ENCODE results near the gene EMP2. TPM values are rescaled to one million over a fixed set of nuclear protein-coding genes. Genes with fewer than 3 reads are reported as not detected.

The EMP2 gene
- polyA plus RNA-seq, 6 donors from 2014 or later = 0.26 to 0.74 TPM; not detected in 4

DNA sequence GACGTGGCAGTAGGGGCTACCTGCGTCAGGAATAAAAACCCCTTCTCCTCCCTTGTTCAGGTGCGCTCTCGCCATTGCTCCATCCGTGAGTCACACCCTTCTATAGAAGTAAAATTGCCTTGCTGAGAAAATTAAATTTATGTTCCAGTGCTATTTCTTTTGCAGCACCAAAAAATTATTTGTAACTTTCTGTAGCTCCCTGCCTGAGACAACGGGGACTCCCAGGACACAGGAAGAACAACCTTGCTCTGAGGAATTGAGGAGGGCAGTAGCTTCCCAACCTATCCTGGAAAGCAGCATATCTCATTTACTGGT lies 85.4 kb downstream of the EMP2 start:
- H3K9me3 Mint-ChIP-seq = peaks cover 0 to 34% (median 27%) of the 10 kb centered on the region in 7 donors
- H3K4me1 Mint-ChIP-seq = peaks cover 0 to 3% (median 0%) of the 10 kb centered on the region in 3 donors
- DNase-seq = no peak
- ATAC-seq (ENCODE audit: low read depth in 2 of 2) = no peak
- no peaks in the 10 kb centered on the region for H3K27me3 Mint-ChIP-seq
- peaks cover 0 to 15% of the 10 kb centered on the region in 2 donors for H3K36me3 Mint-ChIP-seq
- H3K4me3 Mint-ChIP-seq = no peak overlapping the region
- H3K27ac Mint-ChIP-seq = peak overlapping the region in 1 of 6 donors; percentile 90

DNA sequence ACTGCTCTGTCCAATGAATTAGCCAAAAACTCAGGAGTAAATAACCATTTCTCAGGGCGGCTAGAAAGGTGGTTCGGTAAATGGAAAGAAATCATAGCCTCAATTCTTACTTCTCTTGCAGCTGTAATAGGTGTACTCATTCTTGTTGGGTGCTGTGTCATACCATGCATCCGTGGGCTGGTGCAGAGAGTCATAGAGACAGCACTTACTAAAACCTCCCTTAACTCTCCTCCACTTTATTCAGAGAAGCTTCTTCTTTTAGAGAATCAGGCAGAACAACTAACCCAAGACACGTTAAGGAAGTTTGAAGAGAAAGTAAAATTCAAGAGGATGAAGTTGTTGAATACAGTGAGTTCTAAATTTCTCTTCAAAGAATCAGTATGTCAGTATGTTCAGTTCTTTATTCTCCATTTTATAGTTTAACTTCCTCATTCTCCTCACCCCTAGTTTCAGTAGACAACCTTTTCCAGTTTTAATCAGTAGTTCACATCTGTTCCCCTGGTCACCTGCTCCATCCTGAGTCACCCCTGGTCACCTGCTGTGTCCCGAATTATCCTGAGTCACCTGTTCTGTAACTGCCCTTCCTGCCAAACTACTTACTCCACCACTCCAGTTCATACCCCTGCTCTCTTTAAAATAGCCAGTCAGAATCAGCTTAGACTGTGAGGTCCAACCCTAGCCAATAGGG lies 85.9 kb downstream of the EMP2 start:
- ATAC-seq (ENCODE audit: low read depth in 2 of 2) (no peak), DNase-seq (no peak)
- peak overlapping the region in 3 of 6 donors; percentile 34 to 90 (median 60) for H3K27ac Mint-ChIP-seq
- peaks cover 0 to 34% (median 27%) of the 10 kb centered on the region in 7 donors for H3K9me3 Mint-ChIP-seq
- no peaks in the 10 kb centered on the region for H3K27me3 Mint-ChIP-seq
- no peak overlapping the region for H3K4me3 Mint-ChIP-seq
- H3K4me1 Mint-ChIP-seq = peaks cover 0 to 3% (median 0%) of the 10 kb centered on the region in 3 donors
- H3K36me3 Mint-ChIP-seq = peaks cover 0 to 15% of the 10 kb centered on the region in 2 donors

DNA sequence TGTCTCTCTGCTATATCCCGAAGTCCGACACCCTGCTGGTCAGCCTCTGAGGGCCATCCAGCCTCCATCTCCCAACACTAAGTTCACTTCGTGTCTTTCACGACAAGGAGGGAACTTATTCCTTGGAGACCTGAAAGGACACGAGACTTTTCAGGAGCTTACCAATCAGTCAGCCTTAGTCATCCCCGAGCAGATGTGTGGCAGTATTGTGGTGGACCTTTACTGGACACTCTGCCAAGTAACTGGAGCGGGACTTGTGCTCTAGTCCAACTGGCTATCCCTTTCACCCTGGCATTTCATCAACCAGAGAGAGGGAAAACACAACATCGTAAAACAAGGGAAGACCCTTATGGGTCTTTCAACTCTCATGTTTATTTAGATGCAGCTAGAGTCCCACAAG lies 87.1 kb downstream of the EMP2 start:
- DNase-seq (no peak), ATAC-seq (ENCODE audit: low read depth in 2 of 2) (no peak)
- Mint-ChIP-seq H3K27ac (no peak overlapping the region), H3K9me3 (peaks cover 0 to 34% (median 27%) of the 10 kb centered on the region in 7 donors), H3K4me1 (peaks cover 0 to 3% (median 0%) of the 10 kb centered on the region in 3 donors), H3K4me3 (no peak overlapping the region), H3K36me3 (peaks cover 0 to 15% of the 10 kb centered on the region in 2 donors), H3K27me3 (no peaks in the 10 kb centered on the region)

DNA sequence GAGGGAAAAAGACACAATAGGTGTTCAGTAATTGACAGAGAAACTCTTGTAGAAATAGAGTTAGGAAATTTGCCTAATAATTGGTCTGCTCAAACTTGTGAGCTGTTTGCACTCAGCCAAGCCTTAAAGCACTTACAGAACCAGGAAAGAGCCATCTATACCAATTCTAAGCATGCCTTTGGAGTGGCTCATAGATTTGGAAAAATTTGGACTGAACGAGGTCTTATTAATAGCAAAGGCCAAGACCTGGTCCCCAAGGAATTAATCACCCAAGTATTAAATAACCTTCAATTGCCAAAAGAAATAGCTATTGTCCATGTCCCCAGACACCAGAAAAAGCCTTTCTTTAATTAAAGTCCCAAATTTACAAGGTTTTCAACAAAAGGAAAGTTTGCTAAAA lies 90.3 kb downstream of the EMP2 start:
- DNase-seq (no peak), ATAC-seq (ENCODE audit: low read depth in 2 of 2) (no peak)
- H3K36me3 Mint-ChIP-seq = peaks cover 14 to 19% of the 10 kb centered on the region in 2 donors
- H3K4me1 Mint-ChIP-seq = peaks cover 7 to 12% (median 10%) of the 10 kb centered on the region in 3 donors
- no peaks in the 10 kb centered on the region for H3K27me3 Mint-ChIP-seq
- H3K9me3 Mint-ChIP-seq = peaks cover 6 to 46% (median 32%) of the 10 kb centered on the region in 7 donors
- no peak overlapping the region for H3K4me3 Mint-ChIP-seq
- no peak overlapping the region for H3K27ac Mint-ChIP-seq

DNA sequence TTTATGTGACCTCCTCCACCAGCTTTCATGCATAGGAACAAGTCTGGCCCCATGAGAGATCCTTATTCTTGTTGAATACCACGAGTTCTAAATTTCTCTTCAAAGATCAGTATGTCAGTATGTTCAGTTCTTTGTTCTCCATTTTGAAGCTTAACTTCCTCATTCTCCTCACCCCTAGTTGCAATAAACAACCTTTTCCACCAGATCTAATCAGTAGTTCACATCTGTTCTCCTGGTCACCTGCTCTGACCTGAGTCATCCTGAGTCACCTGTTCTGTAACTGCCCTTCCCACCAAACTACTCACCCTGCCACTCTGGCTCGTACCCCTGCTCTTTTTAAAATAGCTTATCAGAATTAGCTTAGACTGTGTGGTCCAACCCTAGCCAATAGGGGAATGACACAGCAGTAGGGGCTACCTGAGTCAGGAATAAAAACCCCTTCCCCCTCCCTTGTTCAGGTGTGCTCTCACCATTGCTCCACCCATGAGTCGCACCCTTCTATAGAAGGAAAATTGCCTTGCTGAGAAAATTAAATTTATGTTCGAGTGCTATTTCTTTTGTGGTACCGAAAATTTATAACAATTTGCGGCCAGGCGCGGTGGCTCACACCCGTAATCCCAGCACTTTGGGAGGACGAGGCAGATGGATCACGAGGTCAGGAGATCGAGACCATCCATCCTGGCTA lies 94.6 kb downstream of the EMP2 start:
- H3K4me1 Mint-ChIP-seq = peaks cover 7 to 13% (median 11%) of the 10 kb centered on the region in 3 donors
- DNase-seq (no peak), ATAC-seq (ENCODE audit: low read depth in 2 of 2) (peak; percentile 41 to 64)
- H3K27ac Mint-ChIP-seq = peak overlapping the region in 5 of 6 donors; percentile 23 to 86 (median 30)
- H3K4me3 Mint-ChIP-seq = peak overlapping the region in 4 of 8 donors; percentile 3 to 67 (median 12)
- H3K9me3 Mint-ChIP-seq = peaks cover 6 to 38% (median 24%) of the 10 kb centered on the region in 7 donors
- H3K36me3 Mint-ChIP-seq = peaks cover 16 to 39% of the 10 kb centered on the region in 2 donors
- no peaks in the 10 kb centered on the region for H3K27me3 Mint-ChIP-seq

DNA sequence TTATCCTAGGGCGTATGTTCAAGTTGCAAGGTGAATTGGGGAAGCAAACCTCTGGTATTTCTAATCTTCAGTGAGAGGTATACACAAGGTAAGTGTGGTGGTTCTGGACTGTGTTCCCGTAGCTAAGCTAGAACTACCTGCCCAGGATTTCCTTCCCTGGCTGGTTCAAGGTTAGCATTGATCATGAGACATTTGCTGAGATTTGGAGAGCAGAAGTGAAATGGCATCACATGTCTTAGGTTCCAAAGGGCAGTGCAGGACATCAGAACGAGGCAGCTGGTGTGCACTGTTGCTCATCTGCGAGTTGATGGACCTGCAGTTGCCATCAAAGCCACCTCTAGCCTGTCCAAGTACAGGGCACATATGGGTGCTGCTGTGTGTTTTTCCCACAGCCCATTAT lies 95.2 kb downstream of the EMP2 start:
- ATAC-seq (ENCODE audit: low read depth in 2 of 2) (no peak), DNase-seq (no peak)
- peaks cover 6 to 38% (median 24%) of the 10 kb centered on the region in 7 donors for H3K9me3 Mint-ChIP-seq
- peaks cover 7 to 13% (median 11%) of the 10 kb centered on the region in 3 donors for H3K4me1 Mint-ChIP-seq
- H3K4me3 Mint-ChIP-seq = peak overlapping the region in 1 of 8 donors; percentile 15
- peaks cover 16 to 39% of the 10 kb centered on the region in 2 donors for H3K36me3 Mint-ChIP-seq
- H3K27ac Mint-ChIP-seq = peak overlapping the region in 2 of 6 donors; percentile 34 to 58
- no peaks in the 10 kb centered on the region for H3K27me3 Mint-ChIP-seq

DNA sequence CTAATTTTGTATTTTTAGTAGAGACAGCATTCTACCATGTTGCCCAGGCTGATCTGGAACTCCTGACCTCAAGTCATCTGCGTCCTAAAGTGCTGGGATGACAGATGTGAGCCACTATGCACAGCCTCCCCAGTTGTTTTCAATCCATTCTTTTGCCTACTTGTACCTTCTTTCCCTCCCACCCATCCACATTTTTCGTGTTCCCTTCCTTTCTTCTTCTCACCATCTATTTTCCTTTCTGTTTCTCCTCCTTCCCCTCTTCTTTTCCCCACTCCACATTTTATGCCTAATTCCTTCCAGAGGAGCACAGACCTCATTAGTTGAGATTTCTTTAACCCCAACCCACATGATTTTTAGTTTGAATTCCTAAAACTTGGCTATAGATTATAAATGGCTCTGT lies 100.2 kb downstream of the EMP2 start:
- DNase-seq = no peak
- Mint-ChIP-seq H3K27me3 (no peaks in the 10 kb centered on the region), H3K4me3 (peak overlapping the region in 1 of 8 donors; percentile 26), H3K27ac (peak overlapping the region in 2 of 6 donors; percentile 47 to 71), H3K9me3 (peaks cover 0 to 26% (median 10%) of the 10 kb centered on the region in 7 donors), H3K4me1 (peaks cover 0 to 5% (median 1%) of the 10 kb centered on the region in 3 donors), H3K36me3 (peaks cover 8 to 36% of the 10 kb centered on the region in 2 donors)
- no peak for ATAC-seq (ENCODE audit: low read depth in 2 of 2)

Other genes starting within 250 kb of the EMP2 start
- gene ATF7IP2, start 194.5 kb downstream of the EMP2 start, polyA plus RNA-seq (ENCODE audit: low read depth in 6 of 6) = 100 to 1,000 TPM in 4 of 6 donors, 10 to 100 TPM in 2; 67.9 to 172 (median 110) TPM
- gene TEKT5, start 114.3 kb upstream of the EMP2 start, polyA plus RNA-seq (ENCODE audit: low read depth in 6 of 6) = under 1 TPM in 2 of 6 donors, not detected in 4; 0.32 to 0.35 TPM
- gene NUBP1, start 163.2 kb upstream of the EMP2 start, polyA plus RNA-seq (ENCODE audit: low read depth in 6 of 6) = 10 to 100 TPM; 45.4 to 78.3 (median 63.5) TPM
- gene TVP23A, start 238.2 kb upstream of the EMP2 start, polyA plus RNA-seq (ENCODE audit: low read depth in 6 of 6) = under 1 TPM in 5 of 6 donors, not detected in 1; 0.27 to 0.82 (median 0.36) TPM